ENCODE measurements around the gene MST1R.

Gene MST1R

DNA sequence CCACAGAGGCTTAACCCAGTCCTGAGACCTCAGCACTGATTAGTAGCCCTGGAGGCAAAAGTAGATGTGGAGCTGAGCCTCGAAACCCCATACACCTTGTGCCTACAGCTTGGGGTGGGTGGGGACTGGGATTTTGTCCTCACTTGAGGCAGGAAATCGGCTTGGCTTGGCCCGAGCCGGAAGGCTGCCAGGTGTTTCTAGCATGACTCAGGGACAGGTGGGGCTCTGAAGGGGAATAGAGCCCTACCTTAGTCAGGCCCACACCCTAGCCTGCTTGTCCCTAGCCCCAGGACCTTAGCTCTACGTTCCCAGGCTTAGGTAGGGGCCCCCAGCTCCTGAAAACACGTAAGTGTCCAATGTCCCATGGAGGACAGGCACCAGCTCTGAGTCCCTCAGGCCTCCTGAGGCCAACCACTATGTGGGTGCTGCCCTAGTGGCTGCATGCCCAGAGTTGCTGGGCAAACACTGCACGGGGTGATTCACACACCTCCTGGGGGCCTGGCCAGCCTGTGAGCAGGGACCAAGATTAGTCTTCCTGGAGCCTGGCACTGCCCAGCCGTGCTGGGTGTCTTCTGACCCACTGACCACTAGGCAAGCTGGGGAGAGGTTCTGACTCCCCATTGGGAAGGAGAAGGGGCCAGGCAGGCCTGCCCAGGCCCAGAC is 3.1 kb downstream of the MST1R start:
- no peak for DNase-seq (ENCODE audit: extremely low read depth, insufficient read length)
- Histone ChIP-seq H3K27me3 (replicated peaks; ENCODE audit: control insufficient read depth, insufficient read depth, low read length) (no peaks in the 10 kb centered on the region), H3K36me3 (ENCODE audit: control insufficient read depth, insufficient read depth, low read length) (no peaks in the 10 kb centered on the region), H3K4me3 (replicated peaks; ENCODE audit: low read depth, low read length) (no peak overlapping the region)
- TF ChIP-seq CTCF (IDR thresholded peaks at IDR 0.05; ENCODE audit: insufficient read depth, low read length, poor library complexity, severe bottlenecking) = no peak

DNA sequence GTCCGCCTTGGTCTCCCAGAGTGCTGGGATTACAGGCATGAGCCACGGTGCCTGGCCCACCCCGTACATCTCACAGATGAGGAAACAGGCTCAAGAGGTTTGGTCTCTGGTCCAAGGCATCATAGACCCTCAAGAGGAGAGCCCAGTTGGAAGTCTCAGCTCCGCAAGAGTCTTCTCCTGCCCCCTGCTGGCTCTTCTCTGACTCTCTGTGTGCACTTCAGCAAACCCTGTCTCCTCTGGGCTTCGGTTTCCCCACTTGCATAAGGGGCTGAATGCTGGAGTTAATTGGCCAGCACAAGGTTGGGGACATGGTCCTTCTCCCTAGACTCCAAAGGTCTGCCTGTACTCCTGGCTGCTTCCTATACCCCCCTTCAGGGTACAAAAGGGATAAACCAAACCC is 3.9 kb downstream of the MST1R start:
- peak; percentile 45 for TF ChIP-seq CTCF (IDR thresholded peaks at IDR 0.05; ENCODE audit: insufficient read depth, low read length, poor library complexity, severe bottlenecking)
- no peaks in the 10 kb centered on the region for H3K27me3 ChIP-seq (replicated peaks; ENCODE audit: control insufficient read depth, insufficient read depth, low read length)
- no peak for DNase-seq (ENCODE audit: extremely low read depth, insufficient read length)
- H3K4me3 ChIP-seq (replicated peaks; ENCODE audit: low read depth, low read length) = no peak overlapping the region
- H3K36me3 ChIP-seq (ENCODE audit: control insufficient read depth, insufficient read depth, low read length) = no peaks in the 10 kb centered on the region; the same call in 1 of the 2 replicates

DNA sequence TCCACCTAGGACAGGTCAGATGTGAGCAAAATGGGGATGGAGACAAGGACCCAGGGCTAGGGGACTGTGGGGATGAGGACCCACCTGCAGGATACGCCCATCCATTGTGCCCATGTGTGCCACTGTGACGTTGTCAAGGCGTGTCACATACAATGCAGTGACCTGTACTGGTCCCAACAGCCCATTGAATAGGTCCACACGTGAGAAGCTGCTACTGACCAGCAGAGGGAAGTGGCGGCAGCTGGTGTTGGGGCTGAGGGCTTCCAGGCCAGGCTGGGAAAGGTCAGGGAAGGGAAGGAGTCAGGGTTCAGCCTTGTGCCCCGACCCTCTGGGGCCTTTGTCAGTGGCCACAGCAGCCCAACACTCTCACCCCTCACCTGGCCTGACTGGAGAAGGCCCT is 4.7 kb downstream of the MST1R start:
- TF ChIP-seq CTCF (IDR thresholded peaks at IDR 0.05; ENCODE audit: insufficient read depth, low read length, poor library complexity, severe bottlenecking) = no peak
- H3K4me3 ChIP-seq (replicated peaks; ENCODE audit: low read depth, low read length) = no peak overlapping the region
- no peaks in the 10 kb centered on the region for H3K27me3 ChIP-seq (replicated peaks; ENCODE audit: control insufficient read depth, insufficient read depth, low read length)
- no peaks in the 10 kb centered on the region; the same call in 1 of the 2 replicates for H3K36me3 ChIP-seq (ENCODE audit: control insufficient read depth, insufficient read depth, low read length)
- DNase-seq (ENCODE audit: extremely low read depth, insufficient read length) = no peak

- no peak for TF ChIP-seq CTCF (IDR thresholded peaks at IDR 0.05; ENCODE audit: insufficient read depth, low read length, poor library complexity, severe bottlenecking)
- DNase-seq (ENCODE audit: extremely low read depth, insufficient read length) = no peak
- no peak overlapping the region for H3K4me3 ChIP-seq (replicated peaks; ENCODE audit: low read depth, low read length)
- H3K27me3 ChIP-seq (replicated peaks; ENCODE audit: control insufficient read depth, insufficient read depth, low read length) = no peaks in the 10 kb centered on the region
- H3K36me3 ChIP-seq (ENCODE audit: control insufficient read depth, insufficient read depth, low read length) = no peaks in the 10 kb centered on the region; the same call in 1 of the 2 replicates
Observed at GRCh38 chr3:49896345-49896744, 7.3 kb downstream of the MST1R start.

- no peak for DNase-seq (ENCODE audit: extremely low read depth, insufficient read length)
- no peak for TF ChIP-seq CTCF (IDR thresholded peaks at IDR 0.05; ENCODE audit: insufficient read depth, low read length, poor library complexity, severe bottlenecking)
- Histone ChIP-seq H3K36me3 (ENCODE audit: control insufficient read depth, insufficient read depth, low read length) (no peaks in the 10 kb centered on the region; the same call in 1 of the 2 replicates), H3K4me3 (replicated peaks; ENCODE audit: low read depth, low read length) (no peak overlapping the region), H3K27me3 (replicated peaks; ENCODE audit: control insufficient read depth, insufficient read depth, low read length) (no peaks in the 10 kb centered on the region)
Observed at GRCh38 chr3:49895791-49896190, 7.9 kb downstream of the MST1R start.

GRCh38 chr3:49889296-49889695 is 14.4 kb downstream of the MST1R start:
- no peak for TF ChIP-seq CTCF (IDR thresholded peaks at IDR 0.05; ENCODE audit: insufficient read depth, low read length, poor library complexity, severe bottlenecking)
- Histone ChIP-seq H3K36me3 (ENCODE audit: control insufficient read depth, insufficient read depth, low read length) (no peaks in the 10 kb centered on the region), H3K27me3 (replicated peaks; ENCODE audit: control insufficient read depth, insufficient read depth, low read length) (no peaks in the 10 kb centered on the region), H3K4me3 (replicated peaks; ENCODE audit: low read depth, low read length) (no peak overlapping the region)
- DNase-seq (ENCODE audit: extremely low read depth, insufficient read length) = no peak
